ENCODE results near the gene FUOM. TPM values are rescaled to one million over a fixed set of nuclear protein-coding genes. Genes with fewer than 3 reads are reported as not detected.
"Not testable (repeated sequence)": the region's sequence is repeated elsewhere in the genome, so short reads cannot be mapped to it uniquely, and the experiment has no call there.

The FUOM gene
- total RNA-seq, 1 experiment from 2014 or later: 30.2 TPM

DNA sequence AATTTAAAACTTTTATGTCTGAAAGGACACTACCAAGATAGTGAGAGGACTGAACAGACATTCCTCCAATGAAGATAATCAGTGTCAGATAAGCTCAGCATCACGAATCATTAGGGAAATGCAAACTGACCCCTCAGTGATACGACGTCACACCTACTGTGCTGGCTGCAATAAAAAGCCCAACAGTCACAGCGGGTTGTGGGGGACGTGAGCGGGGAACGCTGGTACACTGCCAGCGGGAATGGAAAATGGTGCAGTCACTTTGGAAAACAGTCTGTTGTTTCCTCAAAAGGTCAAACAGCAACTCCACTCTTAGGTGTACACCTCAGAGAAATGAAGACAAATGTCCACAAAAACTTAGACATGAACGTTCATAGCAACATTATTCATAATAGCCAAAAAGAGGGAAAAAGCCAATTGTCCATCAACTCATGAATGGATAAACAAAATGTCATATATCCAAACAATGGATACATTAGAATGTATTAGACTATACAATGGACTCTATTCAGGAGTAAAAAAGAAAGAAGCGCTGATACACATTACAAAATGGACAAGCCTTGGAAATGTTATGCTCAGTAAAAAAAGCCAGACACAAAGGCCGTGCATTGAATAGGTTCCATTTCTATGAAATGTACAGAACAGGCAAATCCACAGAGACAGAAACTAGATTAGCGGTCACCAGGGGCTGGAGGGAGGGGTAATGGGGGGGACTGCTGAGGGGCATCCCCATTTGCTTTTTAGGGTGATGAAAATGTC is 17.7 kb upstream of the FUOM start:
- peak; percentile 60 for DNase-seq (ENCODE audit: low read depth, low spot score)
- in situ Hi-C loops (cut with HindIII; ENCODE audit: low pct_unique_long_range_greater_than_20kb, low sequenced_read_pairs): no loop called here

DNA sequence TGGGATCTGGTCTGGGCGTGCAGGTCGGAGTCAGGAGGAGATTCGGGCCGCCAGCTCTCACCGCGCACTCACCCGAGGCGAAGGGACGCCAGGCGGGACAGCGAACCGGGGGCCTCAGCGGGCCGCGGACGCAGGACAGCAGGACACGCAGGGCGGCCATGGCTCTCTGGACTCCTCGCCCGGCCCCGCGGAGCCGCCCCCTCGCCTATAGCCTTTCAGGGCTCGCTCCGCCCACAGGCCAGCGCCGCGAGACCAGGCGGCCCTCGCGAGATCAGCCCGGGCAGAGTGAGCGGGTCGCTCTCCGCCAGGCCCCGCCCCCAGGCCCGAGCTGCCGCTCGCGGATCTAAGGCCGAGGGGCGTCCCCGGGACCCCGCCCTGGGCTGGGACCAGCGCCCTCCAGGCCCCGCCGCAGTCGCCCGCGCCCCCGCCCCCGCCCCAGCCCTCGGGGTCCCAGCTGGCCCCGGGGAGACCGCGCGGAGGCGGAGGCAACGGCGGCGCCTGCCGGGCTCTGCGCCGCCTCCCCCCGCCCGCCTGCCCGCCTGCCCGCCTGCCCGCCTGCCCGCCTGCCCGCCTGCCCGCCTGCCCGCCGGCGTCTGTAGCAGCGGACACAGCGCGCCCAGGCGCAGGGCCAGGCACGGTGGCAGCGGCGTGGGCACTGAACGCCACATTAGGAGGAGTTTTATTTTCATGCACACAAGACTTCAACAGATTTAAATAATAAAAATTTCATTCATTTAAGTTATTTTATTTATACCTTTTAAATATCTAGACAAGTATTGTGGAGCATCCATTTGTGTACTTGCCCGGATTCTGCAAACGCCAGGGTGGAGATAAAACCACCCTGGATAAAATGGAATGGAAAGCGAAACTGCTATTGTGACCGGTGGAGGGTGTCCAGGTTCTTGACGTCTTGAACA is 15.6 kb upstream of the FUOM start, which contains the start of gene ECHS1:
Gene ECHS1, minus strand, starts transcription at position 181 of the 917 bp plus-strand sequence. Its CDS starts 21 bp downstream, at position 160.
- in situ Hi-C loops (cut with HindIII; ENCODE audit: low pct_unique_long_range_greater_than_20kb, low sequenced_read_pairs): no loop called here
- peak; percentile 89 for DNase-seq (ENCODE audit: low read depth, low spot score)

DNA sequence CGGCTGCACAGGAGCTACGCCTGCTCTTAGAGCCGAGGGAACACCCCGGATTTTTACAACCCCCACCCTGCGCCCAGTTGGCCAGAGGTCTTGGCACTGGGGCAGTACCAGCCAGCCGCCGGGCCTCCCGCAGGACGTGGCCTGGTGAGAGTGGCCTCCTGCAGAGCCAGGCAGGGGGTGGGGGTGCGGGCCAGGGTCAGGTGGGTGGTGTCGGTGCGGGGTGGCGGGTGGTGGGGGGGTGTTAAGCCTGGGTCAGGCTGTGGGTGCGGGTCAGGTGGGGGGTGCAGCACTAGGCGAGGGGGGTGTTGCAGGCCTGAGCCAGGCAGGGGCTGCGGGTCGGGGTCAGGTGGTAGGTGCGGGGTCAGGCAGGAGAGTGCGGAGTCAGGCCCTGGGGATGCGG is 14.7 kb upstream of the FUOM start:
- in situ Hi-C loops (cut with HindIII; ENCODE audit: low pct_unique_long_range_greater_than_20kb, low sequenced_read_pairs): no loop called here
- no peak for DNase-seq (ENCODE audit: low read depth, low spot score)

DNA sequence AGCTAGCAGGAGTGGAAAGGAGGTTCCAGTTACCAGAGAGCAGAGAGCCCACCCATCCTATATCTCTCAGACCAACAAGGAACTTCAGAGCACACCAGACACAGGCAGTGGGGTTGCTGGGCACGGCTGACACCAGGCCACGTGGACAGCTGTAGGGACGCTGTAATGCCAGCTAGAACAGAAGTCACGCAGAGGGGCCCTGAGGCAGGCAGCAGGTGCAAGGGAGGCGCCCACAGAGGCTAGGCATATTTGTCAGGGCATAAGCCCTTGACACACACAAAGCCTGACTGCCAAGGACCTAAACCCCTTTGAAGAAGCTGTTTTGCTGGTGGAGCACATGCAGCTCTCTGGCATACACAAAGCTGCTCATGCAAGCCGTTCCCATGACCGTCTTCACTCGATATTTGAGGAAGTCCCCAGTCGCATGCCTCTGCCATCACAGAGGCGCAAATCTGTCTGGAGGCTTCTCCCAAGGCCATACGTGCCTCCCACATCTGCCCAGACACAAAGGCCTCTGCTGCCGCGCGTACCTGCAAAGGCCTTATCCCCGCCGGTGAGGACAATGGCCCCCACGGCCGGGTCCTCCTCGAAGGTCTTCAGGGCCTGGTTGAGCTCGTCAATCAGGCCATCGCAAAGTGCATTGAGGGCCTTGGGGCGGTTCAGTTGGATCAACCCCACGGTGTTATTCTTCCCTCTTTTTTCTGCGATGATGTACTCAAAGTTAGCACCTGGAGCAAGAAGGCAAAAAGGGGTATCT is 12.4 kb upstream of the FUOM start:
- no peak for DNase-seq (ENCODE audit: low read depth, low spot score)
- in situ Hi-C loops (cut with HindIII; ENCODE audit: low pct_unique_long_range_greater_than_20kb, low sequenced_read_pairs): no loop called here

DNA sequence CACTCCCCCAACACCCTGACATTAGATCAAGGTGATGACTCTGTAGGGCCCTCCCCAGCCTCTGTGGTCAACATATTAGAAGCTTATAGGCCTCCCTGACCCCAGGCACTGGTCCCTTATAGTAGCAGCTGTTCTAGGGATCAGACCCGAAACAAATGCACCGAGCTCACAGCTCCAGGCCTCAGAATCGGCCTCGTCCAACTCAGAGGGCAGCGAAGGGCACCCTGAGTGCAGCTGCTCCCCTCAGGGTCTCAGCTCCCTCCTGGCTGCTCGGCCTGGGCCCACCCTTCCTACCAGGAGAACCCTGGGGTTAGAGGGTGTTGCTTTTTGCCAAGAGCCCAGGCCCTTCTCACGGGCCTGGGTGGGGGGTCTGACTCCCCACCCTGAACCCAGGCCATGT is 10.3 kb upstream of the FUOM start:
- in situ Hi-C loops (cut with HindIII; ENCODE audit: low pct_unique_long_range_greater_than_20kb, low sequenced_read_pairs): no loop called here
- DNase-seq (ENCODE audit: low read depth, low spot score): no peak

DNA sequence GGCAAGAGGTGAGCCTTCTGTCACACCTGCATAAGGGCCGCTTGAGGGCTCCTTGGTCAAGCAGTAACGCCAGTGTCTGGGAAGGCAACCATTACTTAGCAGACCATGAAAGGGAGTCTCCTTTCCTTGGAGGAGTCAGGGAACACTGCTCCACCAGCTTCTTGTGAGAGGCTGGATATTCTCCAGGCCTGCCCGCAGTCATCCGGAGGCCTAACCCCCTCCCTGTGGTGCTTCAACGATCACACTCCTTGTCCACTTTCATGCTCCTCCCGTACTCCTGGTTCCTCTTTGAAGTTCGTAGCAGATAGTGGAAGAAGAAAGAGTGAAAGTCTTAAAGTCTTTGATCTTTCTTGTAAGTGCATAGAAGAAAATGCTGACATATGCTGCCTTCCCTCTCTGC is 9.6 kb upstream of the FUOM start:
- in situ Hi-C loops (cut with HindIII; ENCODE audit: low pct_unique_long_range_greater_than_20kb, low sequenced_read_pairs); DNase-seq (ENCODE audit: low read depth, low spot score): not testable (repeated sequence)

DNA sequence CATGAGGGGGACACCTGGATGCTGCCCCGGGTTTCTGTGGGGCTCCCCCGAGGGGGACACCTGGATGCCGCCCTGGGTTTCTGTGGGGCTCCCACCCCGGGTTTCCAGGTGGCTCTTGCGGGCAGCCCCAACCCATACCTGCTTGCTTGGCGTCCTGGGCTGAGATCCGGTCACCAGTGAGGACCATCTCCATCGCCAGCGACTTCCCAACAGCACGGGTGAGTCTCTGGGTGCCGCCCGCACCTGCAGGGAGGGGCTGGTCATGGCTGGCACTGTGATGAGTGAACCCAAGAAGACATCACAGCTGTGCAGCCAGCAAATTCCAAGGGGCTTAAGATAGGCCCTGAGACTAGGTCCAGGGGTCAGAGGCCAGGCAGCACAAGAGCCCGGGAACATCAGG is 8.9 kb upstream of the FUOM start:
- no peak for DNase-seq (ENCODE audit: low read depth, low spot score)
- in situ Hi-C loops (cut with HindIII; ENCODE audit: low pct_unique_long_range_greater_than_20kb, low sequenced_read_pairs): no loop called here

DNA sequence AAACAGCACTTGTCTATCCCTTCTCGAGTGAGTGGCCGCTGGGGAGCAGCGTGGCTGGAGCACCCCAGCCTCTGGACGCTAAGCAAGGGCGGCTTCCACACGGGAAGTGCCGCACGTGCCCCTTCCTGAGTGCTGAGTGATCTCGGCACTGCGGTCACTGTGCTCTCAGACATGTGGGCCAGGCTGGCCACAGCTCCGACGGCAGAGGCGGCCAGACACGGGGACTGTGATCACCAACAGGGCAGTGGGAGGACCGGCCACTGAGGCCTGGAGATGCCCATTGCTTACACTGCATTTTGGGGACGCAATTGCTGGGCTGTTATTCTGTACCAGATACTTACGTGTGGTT is 8.3 kb upstream of the FUOM start:
- in situ Hi-C loops (cut with HindIII; ENCODE audit: low pct_unique_long_range_greater_than_20kb, low sequenced_read_pairs): no loop called here

DNA sequence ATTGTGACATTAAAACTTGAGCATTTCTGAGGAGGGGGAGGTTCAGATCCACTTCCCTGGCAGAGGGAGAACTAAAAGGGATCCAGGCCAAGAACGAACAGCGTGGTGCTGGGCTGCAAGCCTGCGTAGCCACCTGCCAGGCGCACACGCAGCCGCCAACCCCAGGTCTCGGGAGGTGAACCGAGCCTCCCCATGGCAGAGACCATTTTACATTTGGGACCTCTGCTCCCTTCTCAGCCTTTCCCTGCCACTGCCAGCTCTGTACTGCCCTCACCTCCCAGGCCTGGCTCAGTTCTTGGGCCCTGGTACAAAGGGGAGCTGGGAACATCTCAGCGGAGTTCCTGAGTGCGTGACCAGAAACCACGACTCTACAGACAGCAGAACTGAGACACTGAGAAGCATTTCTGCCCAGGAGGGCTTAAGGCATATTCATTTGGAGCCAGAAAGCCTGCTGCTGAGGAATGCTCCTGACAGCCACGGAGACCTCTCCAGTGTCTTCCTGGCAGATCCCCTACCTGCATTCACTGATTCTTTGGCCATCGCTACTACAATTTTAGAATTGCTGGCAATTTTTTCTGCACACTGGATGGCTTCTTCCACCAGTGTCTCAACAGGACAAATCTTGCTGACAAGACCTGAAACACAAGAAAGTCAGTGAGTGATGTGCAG is 7.8 kb upstream of the FUOM start:
- in situ Hi-C loops (cut with HindIII; ENCODE audit: low pct_unique_long_range_greater_than_20kb, low sequenced_read_pairs): no loop called here
- DNase-seq (ENCODE audit: low read depth, low spot score): no peak

More for the DNA sequence above, 8.3 kb upstream of the FUOM start:
- no peak for DNase-seq (ENCODE audit: low read depth, low spot score)

DNA sequence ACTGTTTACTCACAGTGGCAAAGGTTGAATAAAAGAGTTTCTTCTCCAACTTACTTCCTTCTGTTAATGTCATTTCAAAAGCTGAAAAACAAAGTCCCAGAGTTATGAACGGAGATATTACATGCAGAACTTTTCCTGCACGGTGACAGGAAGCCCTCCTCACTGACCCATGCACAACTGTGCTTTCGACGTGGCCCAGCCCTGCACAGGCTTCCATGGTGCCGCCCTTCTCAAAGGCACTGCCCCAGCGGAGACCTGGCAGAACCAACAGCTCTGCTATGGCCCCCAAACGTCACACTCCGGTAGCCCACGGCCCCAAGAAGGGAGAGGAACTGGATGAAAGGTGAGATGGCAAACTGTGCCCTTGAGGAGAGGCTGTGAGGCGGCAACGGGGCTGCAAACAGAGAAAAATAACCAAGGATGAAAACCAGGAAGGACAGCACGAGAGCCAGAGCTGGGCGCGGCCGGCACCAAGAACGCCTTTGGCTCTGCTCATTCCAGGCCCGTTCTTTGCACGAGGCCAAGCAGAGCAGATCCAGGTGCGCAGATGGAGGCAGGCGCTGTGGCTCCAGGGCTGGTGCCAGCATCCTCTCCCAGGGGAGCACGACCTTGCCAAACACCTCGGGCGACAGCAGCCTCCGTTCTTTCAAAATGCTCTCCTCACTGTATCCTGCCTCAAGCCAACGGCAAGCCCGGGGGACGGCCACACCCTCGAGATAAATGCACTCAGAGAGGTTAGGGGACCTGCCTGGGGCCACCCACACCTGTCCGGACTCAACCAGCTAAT is 7.0 kb upstream of the FUOM start:
- in situ Hi-C loops (cut with HindIII; ENCODE audit: low pct_unique_long_range_greater_than_20kb, low sequenced_read_pairs): no loop called here

DNA sequence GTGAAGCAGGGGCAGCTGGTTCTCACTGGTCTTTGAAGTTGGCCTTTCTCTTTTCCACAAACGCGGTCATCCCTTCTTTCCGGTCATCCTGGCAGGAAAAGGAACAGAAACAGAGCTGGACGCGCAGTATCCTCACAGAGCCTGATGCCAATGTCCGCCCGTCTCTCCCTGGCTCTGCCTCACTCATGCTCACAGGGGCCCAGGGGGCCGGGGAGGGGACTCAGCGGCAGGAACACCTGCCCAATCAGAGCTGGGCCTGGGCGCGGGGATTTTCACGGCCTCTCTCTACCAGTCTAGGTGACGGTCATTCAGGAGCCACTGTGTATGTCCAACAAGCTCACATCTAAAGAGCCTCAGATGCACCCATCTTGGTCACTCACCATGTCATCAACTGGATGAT is 5.0 kb upstream of the FUOM start:
- in situ Hi-C loops (cut with HindIII; ENCODE audit: low pct_unique_long_range_greater_than_20kb, low sequenced_read_pairs): no loop called here
- DNase-seq (ENCODE audit: low read depth, low spot score): no peak

More for the DNA sequence above, 7.0 kb upstream of the FUOM start:
- DNase-seq (ENCODE audit: low read depth, low spot score): no peak

DNA sequence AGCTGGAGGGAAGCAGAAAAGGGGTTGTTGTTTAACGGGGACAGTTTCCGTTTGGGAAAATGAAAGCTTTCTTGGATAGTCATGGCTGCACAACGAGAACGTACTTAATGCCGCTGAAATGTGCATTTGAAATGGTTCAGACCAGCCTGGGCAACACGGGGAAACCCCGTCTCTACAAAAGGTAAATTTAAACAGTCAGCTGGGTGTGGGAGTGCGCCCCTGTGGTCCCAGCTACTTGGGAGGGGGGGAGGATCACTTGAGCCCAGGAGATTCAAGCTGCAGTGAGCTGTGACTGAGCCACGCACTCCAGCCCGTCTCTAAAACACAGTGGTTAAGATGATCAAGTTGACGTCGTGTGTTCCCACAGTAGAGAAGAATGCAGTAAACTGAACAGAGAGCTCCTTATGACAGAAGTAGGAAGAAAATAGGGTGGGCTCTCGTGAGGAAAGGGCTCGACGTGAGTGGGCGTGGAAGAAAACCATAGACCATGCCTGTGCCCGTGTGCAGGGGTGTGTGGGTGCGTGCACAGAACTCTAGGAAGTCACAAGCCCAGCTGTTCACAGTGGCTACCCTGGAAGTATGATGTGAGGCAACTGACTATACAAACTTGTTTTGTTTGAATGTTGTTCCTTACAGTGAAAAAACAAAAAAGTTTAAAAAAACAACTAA is 4.1 kb upstream of the FUOM start:
- in situ Hi-C loops (cut with HindIII; ENCODE audit: low pct_unique_long_range_greater_than_20kb, low sequenced_read_pairs): no loop called here

DNA sequence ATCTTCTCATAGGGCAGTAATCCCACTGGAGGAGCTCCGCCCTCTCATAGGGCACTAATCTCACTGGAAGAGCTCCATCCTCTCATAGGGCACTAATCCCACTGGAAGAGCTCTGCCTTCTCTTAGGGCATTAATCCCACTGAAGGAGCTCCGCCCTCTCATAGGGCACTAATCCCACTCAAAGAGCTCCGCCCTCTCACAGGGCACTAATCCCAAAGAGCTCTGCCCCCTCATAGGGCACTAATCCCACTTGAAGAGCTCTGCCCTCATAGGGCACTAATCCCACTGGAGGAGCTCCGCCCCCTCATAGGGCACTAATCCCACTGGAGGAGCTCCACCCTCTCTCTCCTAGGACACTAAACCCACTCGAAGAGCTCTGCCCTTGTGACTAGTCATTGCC is 3.4 kb upstream of the FUOM start:
- in situ Hi-C loops (cut with HindIII; ENCODE audit: low pct_unique_long_range_greater_than_20kb, low sequenced_read_pairs): no loop called here
- no peak for DNase-seq (ENCODE audit: low read depth, low spot score)

More for the DNA sequence above, 4.1 kb upstream of the FUOM start:
- no peak for DNase-seq (ENCODE audit: low read depth, low spot score)

DNA sequence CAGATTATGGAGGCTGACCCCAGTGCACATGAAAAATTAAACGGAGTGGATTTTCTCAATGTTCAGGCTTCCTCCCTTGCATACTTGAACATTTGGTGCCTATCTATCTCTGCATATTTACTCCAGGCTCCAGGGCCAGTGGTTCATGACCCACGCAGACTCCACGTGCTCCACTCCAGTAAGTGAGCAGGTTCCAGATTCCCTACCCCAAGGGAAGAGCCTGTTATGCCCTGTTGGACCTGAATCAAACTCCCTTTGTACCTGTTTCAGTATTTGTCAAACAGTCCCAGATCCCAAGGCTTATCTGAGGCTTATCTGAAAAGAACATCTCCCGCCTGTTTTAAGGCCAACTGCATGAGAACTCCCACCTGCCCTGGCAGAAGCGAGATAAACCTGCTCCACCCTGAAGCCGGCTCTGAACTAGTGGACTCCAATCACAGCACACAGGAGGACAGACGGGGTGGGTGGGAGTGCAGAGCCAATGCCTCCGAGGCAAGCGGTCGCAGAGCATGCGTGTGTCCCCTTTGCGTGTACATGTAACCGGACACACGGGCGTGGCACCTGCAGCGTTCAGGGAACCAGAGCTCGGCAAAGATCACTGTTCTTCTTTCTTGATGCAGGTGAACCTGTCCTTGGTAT is 2.3 kb upstream of the FUOM start:
- in situ Hi-C loops (cut with HindIII; ENCODE audit: low pct_unique_long_range_greater_than_20kb, low sequenced_read_pairs): no loop called here
- DNase-seq (ENCODE audit: low read depth, low spot score): no peak

DNA sequence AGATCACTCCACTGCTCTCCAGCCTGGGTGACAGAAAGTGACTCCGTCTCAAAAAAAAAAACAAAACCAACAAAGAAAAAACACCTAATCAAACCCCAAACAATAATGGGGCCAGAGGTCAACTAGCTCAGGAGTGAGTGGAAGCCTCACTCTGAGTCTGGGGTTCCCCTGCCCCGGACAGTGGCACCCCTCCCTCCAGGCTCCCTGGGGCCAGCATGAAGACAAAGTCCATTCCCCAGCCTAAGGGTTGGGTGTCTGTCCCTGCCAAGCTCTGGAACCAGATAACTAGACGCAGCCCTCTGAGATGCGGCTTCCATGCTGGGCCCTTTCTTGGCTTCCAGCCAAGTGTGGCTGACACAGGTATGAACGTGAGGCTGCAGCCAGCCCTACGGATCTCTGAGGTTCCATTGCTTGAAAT is 1.7 kb upstream of the FUOM start:
- DNase-seq (ENCODE audit: low read depth, low spot score): no peak
- in situ Hi-C loops (cut with HindIII; ENCODE audit: low pct_unique_long_range_greater_than_20kb, low sequenced_read_pairs): no loop called here

DNA sequence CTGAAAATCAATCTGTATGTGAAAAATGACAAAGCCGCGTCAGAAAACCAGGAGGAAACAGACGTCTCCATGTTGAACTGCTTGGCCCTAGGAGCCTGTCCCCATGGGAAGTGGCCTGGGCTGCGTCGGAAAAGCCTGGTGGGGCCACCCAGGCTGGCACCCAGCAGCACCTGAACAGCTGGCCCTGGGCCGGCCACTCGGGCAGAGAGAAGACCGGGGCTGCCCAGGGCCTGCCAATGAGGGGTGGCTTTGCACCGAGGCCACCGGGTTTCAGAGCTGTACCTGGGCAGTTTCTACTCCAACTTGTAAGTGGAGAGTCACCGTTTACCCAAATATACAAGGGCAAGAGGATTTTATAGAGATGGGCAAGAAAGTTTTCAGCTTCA is 1.1 kb upstream of the FUOM start:
- no peak for DNase-seq (ENCODE audit: low read depth, low spot score)
- in situ Hi-C loops (cut with HindIII; ENCODE audit: low pct_unique_long_range_greater_than_20kb, low sequenced_read_pairs): no loop called here
